Left lung (tissue), 10 donors: Measurements from ENCODE around the gene NOL9. TPM values are rescaled to one million over a fixed set of nuclear protein-coding genes. Genes with fewer than 3 reads are reported as not detected.
A peak's percentile ranks its signal among the peaks of the same experiment; 100 is the strongest.

Experiments used
- ATAC-seq: fragments of 200-7000 bp; cut with Tn5 transposase; one replicate; pipeline ENCODE4 v1.9.1; 2020; ENCODE audit warnings: moderate library complexity
- DNase-seq, 4 donors: peaks; one replicate each; pipeline ENCODE4 v3.0.0-alpha.2; 2013 to 2020
- H3K27ac ChIP-seq, 2 donors: fragments of 200-600 bp; sonication (generic) in 1 of 2; one replicate each; pipeline versions ENCODE4 v1.5.0 to v1.8.0; 2020 to 2021
- H3K27me3 ChIP-seq, 2 donors: fragments of 200-600 bp; sonication (generic) in 1 of 2; one replicate each; pipeline versions ENCODE4 v1.5.0 to v1.8.0; 2020 to 2021
- H3K36me3 ChIP-seq, 2 donors: fragments of 200-600 bp; sonication (generic) in 1 of 2; one replicate each; pipeline versions ENCODE4 v1.5.0 to v1.8.0; 2020 to 2021
- H3K4me1 ChIP-seq, 2 donors: fragments of 200-600 bp; one replicate each; pipeline ENCODE4 v1.8.0; 2021
- H3K4me3 ChIP-seq, 2 donors: fragments of 200-600 bp; sonication (generic) in 1 of 2; one replicate each; pipeline versions ENCODE4 v1.5.0 to v1.8.0; 2020 to 2021; ENCODE audit warnings: mild to moderate bottlenecking in 1 of 2
- H3K9me3 ChIP-seq, 2 donors: fragments of 200-600 bp; sonication (generic) in 1 of 2; one replicate each; pipeline versions ENCODE4 v1.5.0 to v1.8.0; 2020 to 2021
- intact Hi-C, 2 donors: fragments of 100-400 bp; cut with DNase I; formaldehyde crosslinking; loops; one replicate each; pipeline versions ENCODE4 v1.11.2 to v1.14.2; 2022
- polyA plus RNA-seq, 6 donors: library from polyadenylated mRNA; unstranded; fragments of 120-200 nt; gene quantifications; one replicate each; pipeline ENCODE4 v1.2.1, GENCODE V29; 2013; ENCODE audit not compliant: insufficient read length in 6 of 6
- total RNA-seq, 2 donors: library from RNA; stranded (reverse); fragmentation: NEBNext Ultra II Directional; extraction: Animal tissue kit (Norgen Biotek cat#: 25700); gene quantifications; one replicate each; pipeline ENCODE4 v1.2.1, GENCODE V29; 2021
- TF ChIP-seq, protein P1 (sequence below), 2 donors: fragments of 200-600 bp; sonication (generic) in 1 of 2; IDR thresholded peaks; one replicate each; pipeline versions ENCODE4 v1.5.0 to v1.8.0; 2021; ENCODE audit warnings: antibody characterized with exemption in 2 of 2
- donor health status: DM: no; HTN: yes; CAD: no.
- donor health status: DM: no; HTN: no; CAD: no.

Gene NOL9
- total and polyA plus RNA-seq, 8 donors = 19.1 to 30.8 (median 24.8) TPM

DNA sequence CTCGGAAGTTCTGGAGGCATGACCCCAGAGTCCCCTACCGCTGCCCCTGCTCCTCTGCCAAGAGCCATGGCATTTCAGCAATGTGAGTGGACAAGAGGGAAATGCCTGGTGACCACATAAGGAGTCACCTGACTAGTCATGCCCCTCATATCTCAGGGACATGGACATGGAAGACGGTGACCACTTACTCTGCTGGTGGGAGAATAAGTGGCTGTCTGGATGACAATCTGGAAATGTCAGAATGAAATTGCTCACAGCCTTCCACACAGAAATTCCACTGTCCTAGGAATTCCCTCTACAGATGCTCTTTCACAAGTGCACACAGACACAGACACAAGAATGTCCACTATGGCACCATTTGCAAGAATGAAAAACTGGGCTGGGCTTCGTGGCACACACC lies 38.5 kb downstream of the NOL9 start:
- H3K4me1 ChIP-seq = peaks cover 0 to 11% of the 10 kb centered on the region in 2 donors
- ATAC-seq = no peak
- intact Hi-C loops = no loop called here
- no peaks in the 10 kb centered on the region for H3K9me3 ChIP-seq
- TF ChIP-seq, protein P1, sequence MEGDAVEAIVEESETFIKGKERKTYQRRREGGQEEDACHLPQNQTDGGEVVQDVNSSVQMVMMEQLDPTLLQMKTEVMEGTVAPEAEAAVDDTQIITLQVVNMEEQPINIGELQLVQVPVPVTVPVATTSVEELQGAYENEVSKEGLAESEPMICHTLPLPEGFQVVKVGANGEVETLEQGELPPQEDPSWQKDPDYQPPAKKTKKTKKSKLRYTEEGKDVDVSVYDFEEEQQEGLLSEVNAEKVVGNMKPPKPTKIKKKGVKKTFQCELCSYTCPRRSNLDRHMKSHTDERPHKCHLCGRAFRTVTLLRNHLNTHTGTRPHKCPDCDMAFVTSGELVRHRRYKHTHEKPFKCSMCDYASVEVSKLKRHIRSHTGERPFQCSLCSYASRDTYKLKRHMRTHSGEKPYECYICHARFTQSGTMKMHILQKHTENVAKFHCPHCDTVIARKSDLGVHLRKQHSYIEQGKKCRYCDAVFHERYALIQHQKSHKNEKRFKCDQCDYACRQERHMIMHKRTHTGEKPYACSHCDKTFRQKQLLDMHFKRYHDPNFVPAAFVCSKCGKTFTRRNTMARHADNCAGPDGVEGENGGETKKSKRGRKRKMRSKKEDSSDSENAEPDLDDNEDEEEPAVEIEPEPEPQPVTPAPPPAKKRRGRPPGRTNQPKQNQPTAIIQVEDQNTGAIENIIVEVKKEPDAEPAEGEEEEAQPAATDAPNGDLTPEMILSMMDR (IDR thresholded peaks at IDR 0.05) = no peak
- peak in 1 of 4 donors; percentile 6 for DNase-seq
- H3K27me3 ChIP-seq = no peaks in the 10 kb centered on the region
- no peak overlapping the region for H3K4me3 ChIP-seq
- no peaks in the 10 kb centered on the region for H3K36me3 ChIP-seq
- no peak overlapping the region for H3K27ac ChIP-seq

DNA sequence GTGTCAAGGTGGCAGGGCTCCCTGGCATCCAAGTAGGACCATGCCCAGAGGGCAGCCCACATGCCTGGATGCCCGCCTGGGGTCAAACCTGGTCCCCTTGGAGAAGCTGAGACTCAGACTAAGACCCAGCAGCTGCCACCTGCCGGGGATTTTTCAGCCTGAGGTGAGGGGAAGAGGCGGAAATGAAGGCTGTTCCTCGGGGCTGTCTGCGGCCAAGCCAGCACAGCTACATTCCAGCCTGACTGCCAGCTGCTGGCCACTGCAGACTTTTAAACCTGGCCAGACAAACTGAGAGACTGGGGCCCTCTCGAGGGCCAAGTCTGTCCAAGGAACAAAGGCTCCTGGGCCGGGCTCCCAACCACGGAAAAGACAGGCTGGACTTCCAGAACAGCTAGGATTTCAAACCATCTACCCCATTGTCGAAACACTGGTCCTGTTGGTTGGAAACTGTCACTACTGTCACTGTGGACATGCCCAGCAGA lies 41.0 kb downstream of the NOL9 start:
- ATAC-seq (no peak), DNase-seq (peak in 1 of 4 donors; percentile 45)
- TF ChIP-seq, protein P1 (IDR thresholded peaks at IDR 0.05) = no peak
- intact Hi-C loops = no loop called here
- H3K4me3 ChIP-seq = no peak overlapping the region
- H3K27me3 ChIP-seq = peaks cover 0 to 13% of the 10 kb centered on the region in 2 donors
- H3K36me3 ChIP-seq = no peaks in the 10 kb centered on the region
- H3K4me1 ChIP-seq = no peaks in the 10 kb centered on the region
- H3K27ac ChIP-seq = no peak overlapping the region
- no peaks in the 10 kb centered on the region for H3K9me3 ChIP-seq

DNA sequence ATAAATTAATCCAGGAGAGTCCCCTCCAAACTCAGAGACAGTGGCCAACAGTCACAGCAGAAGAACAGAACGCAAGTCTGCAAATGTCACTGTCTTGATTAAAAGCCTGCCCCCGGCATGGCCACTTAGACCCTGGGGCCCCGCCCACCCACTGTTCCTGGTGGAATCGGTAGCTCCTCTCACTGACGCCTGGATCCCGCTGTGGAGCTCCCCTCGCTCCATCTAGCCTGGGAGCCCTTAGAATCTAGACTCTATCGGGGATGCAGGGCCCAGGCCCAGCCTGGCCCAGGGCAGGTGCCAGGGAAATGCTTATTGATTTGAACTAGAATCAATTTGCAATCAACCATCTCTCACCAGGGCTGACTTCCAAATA lies 41.4 kb downstream of the NOL9 start:
- TF ChIP-seq, protein P1 (IDR thresholded peaks at IDR 0.05) = no peak
- ATAC-seq (no peak), DNase-seq (peak in 1 of 4 donors; percentile 65)
- H3K27me3 ChIP-seq = peaks cover 0 to 15% of the 10 kb centered on the region in 2 donors
- H3K27ac ChIP-seq = no peak overlapping the region
- intact Hi-C loops = no loop called here
- no peak overlapping the region for H3K4me3 ChIP-seq
- no peaks in the 10 kb centered on the region for H3K36me3 ChIP-seq
- H3K9me3 ChIP-seq = no peaks in the 10 kb centered on the region
- no peaks in the 10 kb centered on the region for H3K4me1 ChIP-seq

DNA sequence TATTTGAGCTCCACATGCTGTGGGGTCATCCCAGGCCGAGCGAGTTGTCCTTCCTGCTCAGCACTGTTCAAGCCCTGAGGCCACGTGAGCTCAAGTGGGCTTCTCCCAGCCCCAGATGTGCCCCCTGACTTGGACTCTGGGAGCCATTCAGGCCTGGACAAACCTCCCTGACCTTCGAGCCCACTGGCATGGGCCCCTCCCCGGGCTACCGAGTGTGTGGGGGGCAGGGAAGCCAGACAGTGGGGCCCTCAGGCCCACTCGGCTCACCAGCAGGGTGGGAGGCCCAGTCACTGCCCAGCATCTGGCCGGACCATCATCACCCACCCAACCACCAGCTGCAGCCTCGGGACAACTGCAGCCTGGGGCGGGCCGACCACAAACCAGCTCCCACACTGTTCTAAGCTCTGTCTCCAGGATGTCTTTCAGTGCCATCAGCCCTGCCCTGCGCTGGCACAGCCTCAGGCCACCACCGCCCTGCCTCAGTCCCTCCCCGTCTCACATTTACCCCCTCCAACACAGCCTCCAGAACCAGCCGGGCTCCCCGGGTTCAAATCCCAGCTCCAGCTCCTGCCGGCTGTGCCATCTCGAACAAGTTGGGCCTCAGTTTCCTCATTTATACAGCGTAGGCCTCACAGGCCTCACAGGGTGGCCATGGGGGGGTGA lies 41.9 kb downstream of the NOL9 start:
- ATAC-seq (no peak), DNase-seq (peak in 1 of 4 donors; percentile 45)
- no peak overlapping the region for H3K27ac ChIP-seq
- peaks cover 0 to 15% of the 10 kb centered on the region in 2 donors for H3K27me3 ChIP-seq
- TF ChIP-seq, protein P1 (IDR thresholded peaks at IDR 0.05) = no peak
- H3K4me3 ChIP-seq = no peak overlapping the region
- H3K9me3 ChIP-seq = no peaks in the 10 kb centered on the region
- intact Hi-C loops = no loop called here
- H3K4me1 ChIP-seq = no peaks in the 10 kb centered on the region
- H3K36me3 ChIP-seq = no peaks in the 10 kb centered on the region

DNA sequence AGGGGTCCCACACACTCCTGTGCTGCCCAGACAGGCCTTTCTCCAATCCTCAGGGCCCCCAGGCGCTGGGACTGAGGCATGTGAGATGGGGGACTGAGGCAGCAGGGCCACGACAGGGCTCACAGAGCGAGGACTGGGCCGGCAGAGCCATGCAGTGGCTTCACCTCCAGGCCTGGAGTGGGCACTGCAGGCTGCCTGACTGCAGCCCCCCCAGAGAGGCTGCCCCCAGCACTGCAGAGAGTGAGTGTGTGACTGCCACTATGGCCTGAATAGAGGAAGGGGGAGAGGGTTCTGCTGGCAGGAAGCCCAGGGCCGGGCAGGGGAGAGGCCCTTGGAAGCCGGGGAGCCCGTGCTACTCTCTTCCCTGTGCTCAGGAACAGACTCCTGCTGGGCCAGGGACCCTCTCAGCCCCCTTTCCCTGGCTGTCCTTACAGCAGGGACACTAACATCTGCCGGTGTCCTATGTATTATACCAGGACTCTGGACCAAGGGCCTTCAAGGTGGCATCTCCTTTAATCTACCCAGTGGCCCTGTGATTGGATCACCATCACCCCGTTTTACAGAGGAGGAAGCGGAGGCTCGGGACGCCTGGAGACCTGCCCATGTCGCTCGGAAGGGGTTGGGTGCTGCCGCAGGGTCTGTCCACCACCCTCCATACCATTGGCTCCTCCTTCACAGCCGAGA lies 42.6 kb downstream of the NOL9 start:
- ATAC-seq = no peak
- TF ChIP-seq, protein P1 (IDR thresholded peaks at IDR 0.05) = no peak
- H3K27ac ChIP-seq = no peak overlapping the region
- no peak for DNase-seq
- intact Hi-C loops = no loop called here
- no peaks in the 10 kb centered on the region for H3K4me1 ChIP-seq
- H3K36me3 ChIP-seq = no peaks in the 10 kb centered on the region
- peaks cover 0 to 15% of the 10 kb centered on the region in 2 donors for H3K27me3 ChIP-seq
- H3K4me3 ChIP-seq = no peak overlapping the region
- H3K9me3 ChIP-seq = no peaks in the 10 kb centered on the region
